GM19099 (cell line): ENCODE measurements around the gene TFF1.

Experiments
- POLR2A ChIP-seq: IDR thresholded peaks from 3 replicates; pipeline ENCODE4 v1.6.1; 2011; ENCODE audit warnings: low read depth; ENCODE audit not compliant: insufficient read length; ENCODE audit errors: extremely low read depth

TFF1 gene

DNA sequence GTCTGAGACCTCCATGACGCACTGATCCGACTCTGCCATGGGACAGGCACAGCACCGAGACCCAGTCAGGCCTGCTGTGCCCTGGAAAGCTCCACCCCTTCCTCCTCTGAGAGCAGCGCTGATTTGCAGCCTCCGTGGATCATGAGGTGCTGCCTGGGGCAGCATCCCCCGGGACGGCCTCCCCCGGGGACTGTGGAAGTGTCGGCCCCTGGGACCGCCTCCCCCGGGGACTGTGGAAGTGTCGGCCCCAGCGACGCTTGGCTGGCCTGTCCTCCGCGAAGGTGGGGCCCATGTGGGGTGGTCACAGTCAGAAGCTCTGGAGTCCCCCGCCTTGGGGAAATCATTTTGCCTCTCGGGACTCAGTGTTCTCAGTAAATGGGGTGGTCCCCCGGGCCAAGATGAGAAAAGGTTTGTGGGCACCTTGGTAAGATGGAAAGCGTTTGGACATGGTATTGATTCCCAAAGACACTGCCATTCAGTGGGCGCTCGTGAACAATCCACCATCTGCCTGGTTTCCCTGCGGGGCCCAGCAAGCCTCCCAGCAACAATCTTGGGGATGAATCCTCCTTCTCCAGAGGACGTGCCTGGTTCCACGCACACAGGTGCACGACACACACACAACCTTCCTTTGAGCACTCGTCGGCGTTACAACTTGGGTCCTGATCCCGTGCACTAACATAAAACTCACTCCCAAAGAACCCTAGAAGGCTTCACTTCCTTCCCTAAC, 18.6 kb downstream of the TFF1 start:
- TF ChIP-seq POLR2A, result no peak

- no peak for TF ChIP-seq POLR2A
These were observed 19.3 kb downstream of the TFF1 start for GRCh38 chr21:42346866-42347600.

- no peak for TF ChIP-seq POLR2A
These were observed 19.9 kb downstream of the TFF1 start for GRCh38 chr21:42346441-42346840.

GRCh38 chr21:42344631-42345030, 21.7 kb downstream of the TFF1 start:
- no peak for TF ChIP-seq POLR2A

DNA sequence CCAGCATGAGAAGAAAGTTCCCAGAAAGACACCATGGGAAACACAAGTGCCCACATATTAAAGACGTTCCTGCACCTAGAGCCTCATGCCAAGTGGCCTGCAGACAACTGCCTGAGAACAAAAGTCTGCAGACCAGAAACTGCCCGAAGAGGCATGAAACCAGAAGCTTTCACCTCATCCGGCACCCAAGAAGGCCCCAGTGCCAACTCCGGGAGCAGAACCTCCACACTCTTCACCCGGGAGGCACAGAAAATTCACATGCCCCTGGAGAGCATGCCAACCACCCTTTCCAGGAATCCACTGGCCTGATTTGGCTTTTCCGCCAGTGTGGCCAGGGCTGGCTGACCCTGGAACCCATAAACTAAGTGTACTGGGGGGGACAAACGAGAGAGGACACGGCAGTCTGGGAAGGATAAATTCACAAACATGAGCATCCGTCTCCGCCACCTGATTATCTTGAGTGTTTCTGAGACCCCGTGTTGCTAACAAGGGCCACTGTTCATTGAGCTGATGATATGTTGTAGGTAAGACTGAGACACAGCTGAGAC, 22.3 kb downstream of the TFF1 start:
- TF ChIP-seq POLR2A, result no peak

DNA sequence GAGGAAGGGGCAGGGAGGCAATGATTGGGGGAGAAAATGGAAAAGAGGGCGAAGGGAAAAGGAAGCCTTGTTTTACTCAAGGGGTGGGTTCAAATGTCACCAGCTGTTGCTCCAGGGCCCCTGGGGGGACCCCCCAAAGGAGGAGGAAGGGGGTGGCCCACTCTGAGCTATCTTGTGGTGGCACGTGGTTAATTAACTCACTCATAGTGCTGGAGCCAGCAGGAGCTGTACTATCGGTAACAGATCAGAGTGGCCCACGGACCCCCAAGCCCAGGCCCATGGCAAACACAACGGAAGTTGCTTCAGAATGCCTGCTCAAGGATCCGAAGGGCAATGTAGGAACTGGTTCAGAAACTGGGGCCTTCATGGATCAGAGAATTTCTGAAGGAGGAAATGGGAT, 22.8 kb downstream of the TFF1 start:
- TF ChIP-seq POLR2A, result no peak

GRCh38 chr21:42343101-42343500, 23.2 kb downstream of the TFF1 start:
- TF ChIP-seq POLR2A, result no peak

GRCh38 chr21:42341776-42342542, 24.4 kb downstream of the TFF1 start:
- TF ChIP-seq POLR2A, result no peak

DNA sequence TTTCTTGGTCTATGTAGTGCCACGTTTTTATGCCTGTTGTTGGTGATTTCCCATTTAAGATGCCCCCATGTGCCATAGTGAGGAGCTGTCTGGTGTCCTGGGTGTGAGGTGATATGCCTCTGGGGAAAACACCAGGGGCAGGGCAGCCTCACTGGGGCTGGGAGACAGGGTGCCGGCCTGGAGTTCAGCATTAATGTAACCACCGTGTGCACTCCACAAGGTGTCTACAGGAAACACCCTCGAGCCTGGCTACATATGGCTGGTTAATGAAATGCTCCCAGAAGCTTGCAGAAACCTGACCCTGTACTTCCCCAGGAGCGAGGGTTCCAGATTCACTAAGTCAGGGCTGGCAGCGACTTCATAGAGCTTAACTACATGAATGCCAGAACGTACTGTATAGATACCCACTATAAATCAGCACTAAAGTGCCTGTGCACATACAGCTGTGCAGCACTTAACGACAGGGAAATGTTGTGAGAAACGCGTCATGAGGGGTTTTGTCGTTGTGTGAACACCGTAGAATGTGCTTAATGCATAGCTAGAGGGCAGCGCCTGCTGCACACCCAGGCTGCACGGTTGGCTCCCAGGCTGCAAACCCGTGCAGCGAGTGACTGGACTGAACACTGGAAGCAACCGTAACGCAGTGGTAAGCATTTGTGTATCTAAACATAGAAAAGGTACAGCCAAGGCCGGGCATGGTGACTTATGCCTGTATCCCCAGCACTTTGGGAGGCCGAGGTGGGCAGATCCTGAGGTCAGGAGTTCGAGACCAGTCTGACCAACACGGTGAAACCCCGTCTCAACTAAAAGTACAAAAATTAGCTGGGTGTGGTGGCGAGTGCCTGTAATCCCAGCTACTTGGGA, 25.9 kb downstream of the TFF1 start:
- TF ChIP-seq POLR2A, result no peak

DNA sequence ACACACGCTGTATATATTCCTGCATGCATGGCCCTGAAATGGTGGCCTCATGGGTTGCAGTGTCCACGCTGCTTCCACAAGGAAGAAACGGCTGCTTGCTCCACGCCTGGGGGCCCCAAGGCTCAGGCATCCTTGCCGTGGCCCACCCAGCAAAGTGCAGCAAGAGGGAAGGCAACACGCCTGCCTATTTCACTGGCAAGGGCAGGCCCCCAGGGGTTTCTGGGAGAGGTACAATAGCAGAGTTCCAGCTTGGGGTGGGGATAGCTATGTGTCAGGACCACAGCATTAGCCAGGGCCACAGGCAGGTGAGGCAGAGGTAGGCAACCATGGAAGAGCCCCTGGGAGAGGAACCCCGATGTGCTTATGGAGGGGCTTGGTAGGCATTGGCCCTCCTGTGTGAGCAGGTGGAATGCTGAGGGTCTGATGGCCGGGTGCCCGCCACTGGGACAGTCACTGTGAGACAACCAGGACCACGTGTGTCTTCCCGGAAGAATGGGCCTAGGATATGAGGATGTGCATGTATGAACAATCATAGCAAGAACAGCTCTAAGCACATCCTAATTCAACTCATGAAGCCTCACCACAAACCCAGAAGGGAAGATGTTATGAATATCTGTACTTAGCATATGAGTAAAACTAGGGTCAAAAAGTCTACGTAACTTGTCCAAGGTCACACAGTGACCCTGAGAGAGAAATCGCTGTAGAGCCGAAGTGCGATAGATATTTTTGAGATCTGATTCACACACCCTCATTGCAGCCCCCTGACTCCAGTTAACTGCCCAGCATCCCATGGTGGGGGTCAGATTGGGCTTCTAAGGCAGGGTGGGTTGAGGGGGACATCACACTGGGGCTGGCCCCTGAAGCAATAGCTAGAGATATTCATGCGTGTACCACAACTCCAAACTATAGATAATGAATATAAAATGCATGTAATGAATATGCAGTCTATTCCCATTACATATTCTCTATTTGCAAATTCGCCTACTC, 27.3 kb downstream of the TFF1 start:
- TF ChIP-seq POLR2A, result no peak

- TF ChIP-seq POLR2A, result no peak
These were observed 28.3 kb downstream of the TFF1 start for GRCh38 chr21:42337830-42338728.

GRCh38 chr21:42337276-42337675, 29.1 kb downstream of the TFF1 start:
- no peak for TF ChIP-seq POLR2A
